Liver (tissue), 3 donors: Measurements from ENCODE around the gene FARS2.

Experiments used
- CTCF ChIP-seq: fragments of 150-350 bp; IDR thresholded peaks from 2 replicates; pipeline ENCODE4 v1.5.1; 2017; ENCODE audit warnings: improper control_type of control experiment, low read depth, low read length; ENCODE audit not compliant: missing input control
- EGR1 ChIP-seq, 2 donors: IDR thresholded peaks; 2 replicates each; pipeline ENCODE4 v1.6.1; 2016 to 2018; ENCODE audit warnings: antibody characterized with exemption in 2 of 2, low read depth in 2 of 2
- GABPA ChIP-seq, 2 donors: IDR thresholded peaks in 1 of 2; conservative IDR thresholded peaks in 1 of 2; 2 replicates each; pipeline ENCODE4 v1.6.1; 2016; ENCODE audit warnings: antibody characterized with exemption in 2 of 2, mild to moderate bottlenecking in 1 of 2, moderate library complexity in 1 of 2
- HNF4A ChIP-seq, 2 donors: conservative IDR thresholded peaks; 2 replicates each; pipeline ENCODE4 v1.6.1; 2016; ENCODE audit warnings: antibody characterized with exemption in 2 of 2, mild to moderate bottlenecking in 2 of 2
- JUND ChIP-seq, 2 donors: IDR thresholded peaks; 2 replicates each; pipeline ENCODE4 v1.6.1; 2016; ENCODE audit warnings: antibody characterized with exemption in 2 of 2
- MAX ChIP-seq: IDR thresholded peaks from 2 replicates; pipeline ENCODE4 v1.6.1; 2016; ENCODE audit warnings: antibody characterized with exemption
- RAD21 ChIP-seq, 2 donors: IDR thresholded peaks; 2 replicates each; pipeline ENCODE4 v1.6.1; 2016; ENCODE audit warnings: antibody characterized with exemption in 2 of 2, mild to moderate bottlenecking in 2 of 2
- REST ChIP-seq: IDR thresholded peaks from 2 replicates; pipeline ENCODE4 v1.6.1; 2016; ENCODE audit warnings: antibody characterized with exemption, mild to moderate bottlenecking
- RXRA ChIP-seq, 2 donors: IDR thresholded peaks; 2 replicates each; pipeline ENCODE4 v1.6.1; 2017 to 2018; ENCODE audit warnings: antibody characterized with exemption in 2 of 2, mild to moderate bottlenecking in 1 of 2
- TAF1 ChIP-seq: conservative IDR thresholded peaks from 2 replicates; pipeline ENCODE4 v1.6.1; 2016; ENCODE audit warnings: antibody characterized with exemption, mild to moderate bottlenecking
- YY1 ChIP-seq: IDR thresholded peaks from 2 replicates; pipeline ENCODE4 v1.6.1; 2016; ENCODE audit warnings: antibody characterized with exemption, mild to moderate bottlenecking
- donor health status: healthy.
- donor health status: healthy.

GRCh38 chr6:5670811-5671561, 409.7 kb downstream of the FARS2 start:
- TF ChIP-seq CTCF, result no peak
- no peak for TF ChIP-seq REST
- no peak for TF ChIP-seq HNF4A (conservative IDR thresholded peaks at IDR 0.05)
- TF ChIP-seq EGR1 (IDR thresholded peaks at IDR 0.05; ENCODE audit: low read depth in 2 of 2), result no peak
- TF ChIP-seq RAD21 (IDR thresholded peaks at IDR 0.05), result no peak
- TF ChIP-seq JUND (IDR thresholded peaks at IDR 0.05), result no peak
- TF ChIP-seq TAF1, result no peak
- TF ChIP-seq RXRA (IDR thresholded peaks at IDR 0.05), result no peak
- TF ChIP-seq YY1, result no peak
- TF ChIP-seq MAX, result no peak
- peak in 1 of 2 donors; percentile 36 for TF ChIP-seq GABPA (IDR thresholded peaks at IDR 0.05 in 1 of 2, conservative IDR thresholded peaks at IDR 0.05 in 1 of 2)
